Choroid plexus epithelial cell (primary cell): ENCODE data around the gene MANBA.

Source experiments
- DNase-seq: peaks from one replicate; pipeline ENCODE4 v3.0.0-alpha.2; 2010; ENCODE audit warnings: low read depth
- H3K4me3 ChIP-seq: 2 replicates; pipeline ENCODE4 v1.5.1; 2011; ENCODE audit warnings: low read depth, mild to moderate bottlenecking, control low read depth, low read length, moderate library complexity
- CTCF ChIP-seq: conservative IDR thresholded peaks from 2 replicates; pipeline ENCODE4 v1.5.1; 2011; ENCODE audit warnings: low read depth, mild to moderate bottlenecking, control low read depth, inconsistent platforms, low read length, moderate library complexity

The MANBA gene

GRCh38 chr4:102760645-102761295, at the start of gene MANBA:
Gene MANBA, minus strand, starts transcription at chr4:102760968. Its CDS starts 74 bp downstream, at chr4:102760894.
- no peak for TF ChIP-seq CTCF
- peak; percentile 73 for DNase-seq
- H3K4me3 ChIP-seq: peak within 1 kb of the TSS; percentile 95

- DNase-seq: no peak
- no peak overlapping the region for H3K4me3 ChIP-seq
- TF ChIP-seq CTCF: no peak
Observed at GRCh38 chr4:102809691-102810090, 48.9 kb upstream of the MANBA start.

- no peak overlapping the region for H3K4me3 ChIP-seq
- no peak for DNase-seq
- no peak for TF ChIP-seq CTCF
Observed at GRCh38 chr4:102809190-102809589, 48.4 kb upstream of the MANBA start.

- H3K4me3 ChIP-seq: no peak overlapping the region
- no peak for TF ChIP-seq CTCF
- no peak for DNase-seq
Observed at GRCh38 chr4:102808009-102808408, 47.2 kb upstream of the MANBA start.

GRCh38 chr4:102807345-102807744, 46.6 kb upstream of the MANBA start:
- no peak for TF ChIP-seq CTCF
- DNase-seq: no peak
- H3K4me3 ChIP-seq: no peak overlapping the region

- no peak for DNase-seq
- H3K4me3 ChIP-seq: no peak overlapping the region
- no peak for TF ChIP-seq CTCF
Observed at GRCh38 chr4:102799816-102800215, 39.0 kb upstream of the MANBA start.

GRCh38 chr4:102794999-102795398, 34.2 kb upstream of the MANBA start:
- no peak for DNase-seq
- no peak for TF ChIP-seq CTCF

More at GRCh38 chr4:102794999-102795398, 34.2 kb upstream of the MANBA start:
- H3K4me3 ChIP-seq: no peak overlapping the region
